Mesendoderm (in vitro differentiated cells): Measurements from ENCODE around the gene NEURL1B.

Experiments
- DNase-seq: peaks from one replicate; pipeline ENCODE4 v3.0.0; 2013
- H2AK5ac ChIP-seq: 2 replicates; pipeline ENCODE4 v1.6.1; 2013; ENCODE audit warnings: low read length, inconsistent platforms
- H2BK120ac ChIP-seq: 2 replicates; pipeline ENCODE4 v1.6.1; 2013; ENCODE audit warnings: low read depth, mild to moderate bottlenecking, low read length, moderate library complexity, mixed read lengths
- H2BK15ac ChIP-seq: replicated peaks from 2 replicates; pipeline ENCODE4 v1.6.1; 2013; ENCODE audit warnings: low read depth, mild to moderate bottlenecking, moderate library complexity
- H2BK5ac ChIP-seq: 2 replicates; pipeline ENCODE4 v1.6.1; 2013; ENCODE audit warnings: low read length, inconsistent platforms
- H3K18ac ChIP-seq: 2 replicates; pipeline ENCODE4 v1.6.1; 2013; ENCODE audit warnings: mild to moderate bottlenecking, low read length, mixed read lengths
- H3K23ac ChIP-seq: one replicate; pipeline ENCODE4 v1.6.1; 2013; ENCODE audit warnings: low read length
- H3K27ac ChIP-seq: 2 replicates; pipeline ENCODE4 v1.5.1; 2013; ENCODE audit warnings: low read depth, mild to moderate bottlenecking, inconsistent platforms, low read length, moderate library complexity
- H3K27me3 ChIP-seq: 2 replicates; pipeline ENCODE4 v1.6.1; 2013; ENCODE audit warnings: low read length, control low read depth, mild to moderate bottlenecking, inconsistent platforms; ENCODE audit not compliant: insufficient read depth, poor library complexity
- H3K36me3 ChIP-seq: 2 replicates; pipeline ENCODE4 v1.6.1; 2013; ENCODE audit warnings: low read length, inconsistent platforms; ENCODE audit not compliant: control insufficient read depth, insufficient read depth
- H3K4ac ChIP-seq: one replicate; pipeline ENCODE4 v1.6.1; 2013; ENCODE audit warnings: low read depth, mild to moderate bottlenecking, low read length, moderate library complexity
- H3K4me1 ChIP-seq: 2 replicates; pipeline ENCODE4 v1.6.1; 2013; ENCODE audit warnings: low read depth, low read length, inconsistent platforms; ENCODE audit not compliant: control insufficient read depth
- H3K4me2 ChIP-seq: 2 replicates; pipeline ENCODE4 v1.6.1; 2013; ENCODE audit warnings: low read length
- H3K4me3 ChIP-seq: 2 replicates; pipeline ENCODE4 v1.5.1; 2013; ENCODE audit warnings: mild to moderate bottlenecking, low read length
- H3K56ac ChIP-seq: one replicate; pipeline ENCODE4 v1.6.1; 2013; ENCODE audit warnings: low read length
- H3K79me1 ChIP-seq: 2 replicates; pipeline ENCODE4 v1.6.1; 2013; ENCODE audit warnings: low read length, inconsistent platforms
- H3K79me2 ChIP-seq: 2 replicates; pipeline ENCODE4 v1.6.1; 2013; ENCODE audit warnings: mild to moderate bottlenecking, low read length; ENCODE audit not compliant: control insufficient read depth, insufficient read depth
- H3K9ac ChIP-seq: 2 replicates; pipeline ENCODE4 v1.6.1; 2013; ENCODE audit warnings: low read length, inconsistent platforms
- H4K5ac ChIP-seq: one replicate; pipeline ENCODE4 v1.6.1; 2013; ENCODE audit warnings: low read length
- H4K8ac ChIP-seq: one replicate; pipeline ENCODE4 v1.6.1; 2013; ENCODE audit warnings: low read depth, mild to moderate bottlenecking, control low read depth, low read length, moderate library complexity
- WGBS: extraction: QIAGEN DNeasy Blood & Tissue Kit; methylation state at CpG from one replicate; pipeline ENCODE4 v1.1.7; 2013; ENCODE audit warnings: low lambda C conversion rate, missing lambda C conversion rate; ENCODE audit not compliant: insufficient coverage; ENCODE audit errors: extremely low coverage; 5-methylcytosine and 5-hydroxymethylcytosine counted together

The NEURL1B gene

DNA sequence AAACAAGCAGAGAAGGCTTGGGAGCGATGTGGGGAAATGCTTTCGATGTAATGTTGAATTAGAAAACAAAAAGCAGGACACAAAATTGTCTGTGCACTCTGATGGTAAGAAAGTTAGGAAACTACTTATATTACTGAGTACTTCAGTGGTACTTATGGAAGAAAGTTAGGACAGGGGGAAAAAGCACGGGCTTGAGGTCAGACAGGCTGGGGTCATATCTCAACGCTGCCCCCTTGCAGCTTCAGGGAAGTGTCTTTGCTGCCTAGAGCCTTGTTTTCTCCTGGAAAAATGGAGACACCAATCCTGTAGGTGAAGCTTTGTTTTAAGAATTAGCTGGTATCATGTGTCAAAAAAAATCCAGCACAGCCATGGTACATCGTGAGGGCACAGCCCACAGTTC, 23.0 kb downstream of the NEURL1B start:
- no peak overlapping the region for H3K4me3 ChIP-seq
- no peak overlapping the region for H2BK120ac ChIP-seq
- H3K4ac ChIP-seq = no peak overlapping the region
- H3K18ac ChIP-seq = no peak overlapping the region
- H3K56ac ChIP-seq = no peak overlapping the region
- H3K9ac ChIP-seq = no peak overlapping the region
- DNase-seq = no peak
- no peaks in the 10 kb centered on the region for H3K4me1 ChIP-seq
- H4K5ac ChIP-seq = no peak overlapping the region
- no peak overlapping the region for H2BK15ac ChIP-seq
- no peaks in the 10 kb centered on the region for H3K36me3 ChIP-seq
- no peak overlapping the region for H3K4me2 ChIP-seq
- H3K79me1 ChIP-seq = no peaks in the 10 kb centered on the region
- no peak overlapping the region for H2BK5ac ChIP-seq
- H3K23ac ChIP-seq = no peak overlapping the region
- no CpG with 5 or more reads among the region's 5 CpGs for WGBS
- H2AK5ac ChIP-seq = no peak overlapping the region
- no peaks in the 10 kb centered on the region for H3K27me3 ChIP-seq
- no peak overlapping the region for H3K27ac ChIP-seq
- no peaks in the 10 kb centered on the region for H3K79me2 ChIP-seq
- no peak overlapping the region for H4K8ac ChIP-seq

DNA sequence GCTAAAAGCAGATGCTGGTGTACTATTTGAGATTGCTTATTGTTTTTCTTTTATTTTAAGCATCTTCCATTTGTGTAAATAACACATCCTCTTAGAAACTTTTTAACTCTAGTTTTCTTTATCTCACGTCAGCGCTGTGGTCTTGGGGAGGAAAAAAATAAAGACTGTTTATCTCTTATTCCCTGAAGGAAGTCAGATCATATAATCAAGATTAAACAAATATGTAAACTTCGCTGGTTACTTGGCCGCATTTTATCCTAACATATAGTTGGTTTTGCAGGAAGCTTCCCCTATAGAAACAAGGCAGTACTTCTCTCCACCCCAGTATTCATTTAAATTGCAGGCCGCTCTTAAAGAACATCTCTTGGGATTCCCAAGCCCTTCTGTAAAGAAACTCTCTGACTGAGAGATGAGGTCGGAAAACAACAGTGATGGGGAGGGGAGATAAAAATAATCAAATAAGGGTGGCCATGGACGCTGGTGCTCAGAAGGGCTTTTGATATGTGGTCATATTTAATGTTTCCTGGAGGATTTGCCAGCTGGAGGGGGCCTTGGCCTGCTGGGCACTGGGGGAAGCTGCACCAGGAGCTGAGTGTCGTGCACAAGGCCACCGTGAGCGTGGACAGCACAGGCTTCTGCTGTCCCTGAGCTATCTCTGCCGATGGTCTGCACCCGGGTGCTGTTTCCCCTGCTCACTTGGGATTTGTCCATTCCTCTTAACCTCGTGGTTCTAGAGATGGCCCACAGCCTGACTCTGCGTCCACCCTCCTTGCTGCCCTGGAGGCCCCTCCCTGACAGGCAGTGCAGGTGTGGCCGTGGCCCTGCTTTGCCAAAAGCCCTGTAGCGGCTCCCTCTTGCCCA, 23.8 kb downstream of the NEURL1B start:
- Histone ChIP-seq H3K27me3 (no peaks in the 10 kb centered on the region), H2AK5ac (no peak overlapping the region), H2BK5ac (no peak overlapping the region), H3K36me3 (no peaks in the 10 kb centered on the region), H2BK15ac (no peak overlapping the region), H3K27ac (no peak overlapping the region), H3K4me2 (no peak overlapping the region), H3K9ac (no peak overlapping the region), H3K79me2 (no peaks in the 10 kb centered on the region), H3K79me1 (no peaks in the 10 kb centered on the region), H4K5ac (no peak overlapping the region), H3K18ac (no peak overlapping the region), H3K4me3 (no peak overlapping the region), H2BK120ac (no peak overlapping the region), H3K23ac (no peak overlapping the region), H3K56ac (no peak overlapping the region), H3K4ac (no peak overlapping the region), H3K4me1 (no peaks in the 10 kb centered on the region), H4K8ac (no peak overlapping the region)
- no peak for DNase-seq
- no CpG with 5 or more reads among the region's 16 CpGs for WGBS

DNA sequence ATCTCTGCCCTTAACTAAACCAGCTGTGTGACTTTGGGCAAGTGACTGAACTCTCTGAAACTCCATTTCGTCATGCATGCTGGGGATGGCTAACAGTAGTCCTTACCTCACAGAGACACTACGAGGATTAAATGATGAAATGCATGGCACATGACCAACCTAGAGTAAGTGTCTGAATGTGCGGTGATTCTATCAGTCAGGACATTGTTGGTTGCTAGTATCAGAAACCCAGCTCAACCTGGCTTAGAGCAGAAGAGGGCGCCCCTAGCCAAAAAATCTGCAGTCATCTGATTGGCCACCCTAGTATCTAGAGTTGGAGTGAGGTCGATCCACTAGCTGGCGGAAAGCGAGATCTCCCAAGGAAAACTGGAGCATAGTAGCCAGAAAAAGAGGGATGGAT, 25.2 kb downstream of the NEURL1B start:
- Histone ChIP-seq H2AK5ac (no peak overlapping the region), H4K8ac (no peak overlapping the region), H3K79me2 (no peaks in the 10 kb centered on the region), H4K5ac (no peak overlapping the region), H3K36me3 (no peaks in the 10 kb centered on the region), H2BK5ac (no peak overlapping the region), H3K18ac (no peak overlapping the region), H3K4me3 (no peak overlapping the region), H3K27ac (no peak overlapping the region), H3K9ac (no peak overlapping the region), H3K27me3 (no peaks in the 10 kb centered on the region), H3K4me2 (no peak overlapping the region), H3K79me1 (no peaks in the 10 kb centered on the region), H3K4ac (no peak overlapping the region), H2BK15ac (no peak overlapping the region), H2BK120ac (no peak overlapping the region), H3K4me1 (no peaks in the 10 kb centered on the region), H3K56ac (no peak overlapping the region), H3K23ac (no peak overlapping the region)
- DNase-seq = peak; percentile 75
- WGBS = no CpG with 5 or more reads among the region's 7 CpGs

DNA sequence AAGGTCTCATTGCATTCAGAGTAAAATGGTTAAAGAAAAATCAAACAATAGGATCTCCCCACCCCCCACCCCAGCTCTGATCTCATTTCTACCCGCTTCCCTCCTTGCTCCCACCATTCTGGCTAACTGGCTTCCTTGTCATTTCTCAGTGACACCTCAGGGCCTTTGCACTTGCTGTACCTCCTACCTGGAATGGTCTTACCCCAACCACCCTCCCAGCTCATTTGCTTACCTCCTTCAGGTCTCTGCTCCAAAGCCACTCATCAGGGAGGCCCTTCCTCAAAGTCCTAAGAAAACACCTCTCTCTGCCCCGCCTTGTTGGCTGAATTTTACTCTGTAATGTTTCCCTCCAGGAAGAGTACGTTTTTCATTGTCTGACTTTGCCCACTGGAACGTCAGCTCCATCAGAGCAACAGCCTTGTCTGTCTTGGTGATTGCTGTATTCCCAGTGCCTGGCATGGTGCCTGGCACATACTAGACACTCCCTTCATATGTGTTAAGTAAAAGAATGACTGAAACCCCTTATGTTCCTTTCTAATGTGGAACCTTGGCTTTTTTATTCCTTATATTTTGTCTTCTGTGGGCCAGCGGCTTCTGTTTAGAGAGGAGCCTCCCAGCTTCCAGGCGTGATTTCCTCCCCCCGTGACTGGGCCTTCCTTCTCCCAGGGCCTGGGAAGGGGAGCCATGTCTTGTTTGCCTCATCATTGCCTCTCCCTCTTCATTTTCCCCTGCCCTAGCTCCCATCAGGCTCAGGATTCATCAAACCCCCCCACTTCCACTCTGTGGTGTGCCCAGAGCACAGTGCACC, 26.9 kb downstream of the NEURL1B start:
- Histone ChIP-seq H3K36me3 (no peaks in the 10 kb centered on the region), H2BK15ac (no peak overlapping the region), H2BK120ac (no peak overlapping the region), H3K79me2 (no peaks in the 10 kb centered on the region), H4K8ac (no peak overlapping the region), H3K4me3 (no peak overlapping the region), H3K9ac (no peak overlapping the region), H3K4me1 (no peaks in the 10 kb centered on the region), H2BK5ac (no peak overlapping the region), H3K4ac (no peak overlapping the region), H3K27ac (no peak overlapping the region), H3K23ac (no peak overlapping the region), H2AK5ac (no peak overlapping the region), H3K27me3 (no peaks in the 10 kb centered on the region), H3K79me1 (no peaks in the 10 kb centered on the region), H4K5ac (no peak overlapping the region), H3K18ac (no peak overlapping the region), H3K4me2 (no peak overlapping the region), H3K56ac (no peak overlapping the region)
- DNase-seq = no peak
- WGBS = no CpG with 5 or more reads among the region's 7 CpGs

DNA sequence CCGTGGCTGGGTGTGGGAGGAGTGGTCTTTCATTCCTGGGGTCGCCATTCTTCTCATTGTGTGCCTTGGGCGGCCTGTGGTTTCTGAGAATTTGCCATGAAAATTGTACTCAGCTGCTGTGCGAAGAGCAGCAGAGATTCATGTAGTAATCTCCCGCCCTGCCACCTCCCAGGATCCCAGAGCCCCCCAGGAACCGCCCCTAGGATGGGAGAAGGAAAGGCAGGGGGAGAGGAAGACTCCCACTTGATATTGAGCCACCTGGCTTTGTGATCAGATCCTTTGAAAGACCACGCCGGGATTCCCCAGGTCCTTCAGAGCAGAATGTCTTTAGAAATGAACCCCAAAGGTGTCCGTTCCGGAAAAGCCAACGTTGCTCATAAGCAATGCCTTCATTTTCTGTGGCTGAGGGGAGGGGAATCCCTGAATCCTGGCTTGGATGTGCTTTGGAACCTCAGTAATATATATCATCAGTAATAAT, 27.6 kb downstream of the NEURL1B start:
- no CpG with 5 or more reads among the region's 11 CpGs for WGBS
- H3K23ac ChIP-seq = no peak overlapping the region
- no peaks in the 10 kb centered on the region for H3K79me1 ChIP-seq
- no peak overlapping the region for H2AK5ac ChIP-seq
- no peaks in the 10 kb centered on the region for H3K36me3 ChIP-seq
- H4K5ac ChIP-seq = no peak overlapping the region
- no peak overlapping the region for H3K9ac ChIP-seq
- H3K4me3 ChIP-seq = no peak overlapping the region
- no peaks in the 10 kb centered on the region for H3K79me2 ChIP-seq
- H3K18ac ChIP-seq = no peak overlapping the region
- H3K27ac ChIP-seq = no peak overlapping the region
- H3K4ac ChIP-seq = no peak overlapping the region
- H4K8ac ChIP-seq = no peak overlapping the region
- H3K4me2 ChIP-seq = no peak overlapping the region
- H3K56ac ChIP-seq = no peak overlapping the region
- no peak overlapping the region for H2BK15ac ChIP-seq
- no peak for DNase-seq
- H2BK120ac ChIP-seq = no peak overlapping the region
- no peak overlapping the region for H2BK5ac ChIP-seq
- no peaks in the 10 kb centered on the region for H3K4me1 ChIP-seq
- no peaks in the 10 kb centered on the region for H3K27me3 ChIP-seq
